PC-3 (cell line): Measurements from ENCODE around the gene FIBCD1.

Source experiments
- CTCF ChIP-seq: fragments of 300-600 bp; sonication (generic); conservative IDR thresholded peaks from 2 replicates; pipeline ENCODE4 v1.5.1; 2017; ENCODE audit warnings: antibody characterized with exemption, low read depth, mild to moderate bottlenecking, low read length
- EZH2 ChIP-seq: fragments of 300-600 bp; sonication (generic); IDR thresholded peaks from one replicate; pipeline ENCODE4 v1.6.1; 2017; ENCODE audit warnings: antibody characterized with exemption, mild to moderate bottlenecking, low read length; ENCODE audit not compliant: unreplicated experiment
- EZH2phosphoT487 ChIP-seq: fragments of 300-600 bp; sonication (generic); IDR thresholded peaks from 2 replicates; pipeline ENCODE4 v1.6.1; 2018; ENCODE audit warnings: mild to moderate bottlenecking, antibody characterized with exemption, low read length, borderline replicate concordance

- TF ChIP-seq CTCF (no peak), EZH2 (no peak), EZH2phosphoT487 (no peak)
These were observed 8.2 kb downstream of the FIBCD1 start for GRCh38 chr9:130930804-130931349.
